ENCODE measurements around the gene SYP. TPM values are rescaled to one million over a fixed set of nuclear protein-coding genes. Genes with fewer than 3 reads are reported as not detected.

Gene SYP
- total and polyA plus RNA-seq, 12 donors = 6.8 to 147 (median 19.4) TPM

DNA sequence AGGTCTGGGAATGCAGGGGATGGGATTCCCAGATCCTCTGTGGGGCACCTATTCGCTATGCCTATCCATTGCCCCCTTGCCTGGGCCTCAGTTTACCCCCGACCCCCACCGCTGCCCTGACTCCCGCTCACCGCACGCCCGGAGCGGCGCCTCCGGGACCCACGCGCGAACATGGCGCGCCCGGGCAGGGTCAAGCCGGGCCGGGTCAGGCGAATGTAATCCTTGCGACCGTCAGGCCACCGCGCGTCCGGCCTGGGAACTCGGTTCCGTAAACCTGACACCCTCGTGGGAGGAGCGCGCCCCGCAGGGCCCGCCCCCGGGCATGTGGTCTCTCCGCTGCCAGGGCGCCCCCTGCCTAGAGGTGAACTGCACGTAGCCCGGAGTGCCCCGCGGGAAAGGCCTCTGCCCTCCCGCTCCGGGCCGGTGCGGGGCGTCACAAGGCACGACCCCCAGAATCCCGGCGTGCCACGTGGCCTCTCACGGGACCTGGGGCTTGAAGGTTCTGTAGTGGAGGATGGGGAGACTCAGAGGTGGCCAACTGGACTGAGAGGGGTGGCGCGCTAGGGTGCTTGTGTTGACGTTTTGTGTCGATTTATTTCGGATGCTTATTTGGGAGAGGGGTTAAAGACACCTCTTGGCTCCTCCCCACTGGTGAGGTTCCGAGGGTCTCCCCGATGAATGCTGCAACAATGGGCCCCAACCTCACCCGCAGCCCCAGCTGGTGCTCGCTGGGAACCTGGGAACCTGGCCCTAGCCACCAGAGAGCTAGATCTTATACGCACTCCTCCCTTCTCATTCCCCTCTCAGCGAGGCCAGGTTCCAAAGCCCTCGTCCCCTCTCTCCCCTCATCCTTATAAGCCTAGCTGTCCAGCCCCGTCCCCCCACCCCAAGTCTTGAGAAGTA lies 13.6 kb downstream of the SYP start, which contains the start of gene PRICKLE3:
Gene PRICKLE3, minus strand, starts transcription at position 249 of the 903 bp plus-strand sequence. Its CDS starts 76 bp downstream, at position 173.
- H3K27me3 ChIP-seq = no peaks in the 10 kb centered on the region
- TF ChIP-seq, protein P1, sequence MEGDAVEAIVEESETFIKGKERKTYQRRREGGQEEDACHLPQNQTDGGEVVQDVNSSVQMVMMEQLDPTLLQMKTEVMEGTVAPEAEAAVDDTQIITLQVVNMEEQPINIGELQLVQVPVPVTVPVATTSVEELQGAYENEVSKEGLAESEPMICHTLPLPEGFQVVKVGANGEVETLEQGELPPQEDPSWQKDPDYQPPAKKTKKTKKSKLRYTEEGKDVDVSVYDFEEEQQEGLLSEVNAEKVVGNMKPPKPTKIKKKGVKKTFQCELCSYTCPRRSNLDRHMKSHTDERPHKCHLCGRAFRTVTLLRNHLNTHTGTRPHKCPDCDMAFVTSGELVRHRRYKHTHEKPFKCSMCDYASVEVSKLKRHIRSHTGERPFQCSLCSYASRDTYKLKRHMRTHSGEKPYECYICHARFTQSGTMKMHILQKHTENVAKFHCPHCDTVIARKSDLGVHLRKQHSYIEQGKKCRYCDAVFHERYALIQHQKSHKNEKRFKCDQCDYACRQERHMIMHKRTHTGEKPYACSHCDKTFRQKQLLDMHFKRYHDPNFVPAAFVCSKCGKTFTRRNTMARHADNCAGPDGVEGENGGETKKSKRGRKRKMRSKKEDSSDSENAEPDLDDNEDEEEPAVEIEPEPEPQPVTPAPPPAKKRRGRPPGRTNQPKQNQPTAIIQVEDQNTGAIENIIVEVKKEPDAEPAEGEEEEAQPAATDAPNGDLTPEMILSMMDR (IDR thresholded peaks at IDR 0.05) = peak in 4 of 6 experiments; percentile 8 to 19 (median 12)
- peak in 1 of 2 donors; percentile 75 for TF ChIP-seq POLR2A (IDR thresholded peaks at IDR 0.05)
- intact Hi-C loops (cut with DNase I) = no loop called here
- H3K27ac ChIP-seq = peak within 1 kb of the TSS in 4 of 5 donors; percentile 56 to 91 (median 81)
- peak; percentile 80 to 89 (median 84) for DNase-seq
- H3K4me1 ChIP-seq (replicated peaks in 1 of 2) = no peaks in the 10 kb centered on the region
- 10 to 70% (median 46%) methylated on average over 8 to 62 of the region's 62 CpGs; no CpG with 5 or more reads in 1 of the 4 donors for WGBS, 4 donors
- peak within 1 kb of the TSS in 1 of 4 donors; percentile 58 for H3K4me3 ChIP-seq
- H3K9me3 ChIP-seq (replicated peaks in 1 of 3) = no peaks in the 10 kb centered on the region
- H3K36me3 ChIP-seq (replicated peaks in 1 of 2) = no peaks in the 10 kb centered on the region

DNA sequence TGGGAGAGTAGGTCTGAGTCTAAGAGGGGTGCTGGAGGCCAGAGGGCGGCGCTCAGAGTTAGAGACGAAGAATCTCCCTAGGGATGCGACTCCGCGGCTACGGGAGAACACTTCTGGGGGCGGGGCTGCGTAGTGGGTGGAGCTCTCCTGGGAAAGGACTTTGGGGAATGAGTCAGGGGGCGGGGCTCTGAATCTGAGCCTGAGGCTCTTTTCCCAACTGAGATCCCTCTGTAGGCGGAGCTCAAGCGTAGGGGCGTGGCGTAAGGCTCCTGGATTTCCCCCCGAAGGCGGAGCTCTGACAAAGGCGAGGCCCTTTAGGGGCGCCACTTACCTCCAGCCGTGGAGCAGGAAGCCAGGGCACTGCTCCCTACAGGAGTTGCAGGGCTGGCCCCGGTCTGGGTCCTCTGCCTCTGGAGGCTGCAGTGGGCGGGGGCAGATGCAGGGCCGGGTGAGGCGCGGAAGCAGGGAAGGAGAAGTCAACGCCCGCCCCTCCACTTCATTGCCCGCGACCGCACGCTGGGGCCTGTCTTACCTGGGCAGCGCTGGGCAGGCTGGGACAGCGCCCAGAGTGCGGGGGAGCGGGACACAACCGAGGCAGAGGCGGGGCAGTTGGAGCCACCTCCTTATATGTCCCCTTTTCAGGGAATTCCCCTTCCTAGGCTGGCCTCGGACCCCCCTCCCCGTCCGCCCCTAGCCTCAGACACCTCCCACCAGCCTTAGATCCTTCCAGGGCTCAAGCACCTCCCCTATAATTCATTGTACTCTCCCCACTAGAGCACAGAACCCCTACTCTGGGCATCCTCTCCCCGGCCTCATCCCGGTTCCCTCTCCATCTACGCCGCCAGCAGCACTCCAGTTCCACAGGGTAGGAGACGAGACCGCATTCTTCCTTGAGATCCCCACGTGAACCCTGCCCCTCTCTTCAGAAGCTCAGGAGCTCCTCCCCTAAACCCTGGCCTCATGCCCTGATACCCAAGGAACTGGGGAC lies 15.4 kb downstream of the SYP start:
- TF ChIP-seq POLR2A (IDR thresholded peaks at IDR 0.05) = peak; percentile 36 to 72
- TF ChIP-seq, protein P1 (IDR thresholded peaks at IDR 0.05) = no peak
- peak overlapping the region in 2 of 4 donors; percentile 16 to 58 for H3K4me3 ChIP-seq

DNA sequence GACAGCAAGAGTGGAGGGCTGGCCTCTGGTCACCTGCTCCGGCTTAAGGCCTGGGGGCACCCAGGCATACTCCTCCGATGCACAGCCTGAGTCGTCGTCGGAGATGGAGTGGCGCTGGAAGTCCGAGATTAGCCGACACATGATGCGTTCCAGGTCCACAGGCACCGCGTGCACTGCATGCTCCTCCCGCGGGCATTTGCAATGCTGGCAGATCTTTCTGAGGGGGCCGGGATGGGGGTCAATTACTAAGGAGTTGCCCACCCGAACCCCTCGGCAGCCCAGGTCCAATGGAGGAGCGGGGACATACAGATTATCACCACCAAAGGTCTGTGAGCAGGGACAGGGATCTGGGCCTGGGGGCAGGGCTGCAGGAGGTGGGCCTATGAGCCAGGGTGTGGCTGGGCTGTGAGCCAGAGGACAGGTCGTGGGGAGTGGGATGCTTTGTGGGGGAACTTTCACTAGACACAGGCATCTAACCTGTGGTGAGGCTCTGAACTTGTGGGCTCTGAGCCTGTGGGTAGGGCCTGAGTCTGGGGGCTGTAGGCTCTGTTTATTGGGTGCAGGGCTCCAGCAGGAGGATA lies 16.2 kb downstream of the SYP start:
- TF ChIP-seq, protein P1 (IDR thresholded peaks at IDR 0.05) = no peak
- TF ChIP-seq POLR2A (IDR thresholded peaks at IDR 0.05) = no peak
- WGBS, 4 donors = 81 to 83% (median 82%) methylated on average over 17 to 18 of the region's 18 CpGs; no CpG with 5 or more reads in 1 of the 4 donors
- H3K9me3 ChIP-seq (replicated peaks in 1 of 3) = no peaks in the 10 kb centered on the region
- intact Hi-C loops (cut with DNase I) = no loop called here
- peak in 1 of 7 donors; percentile 17 for DNase-seq
- no peaks in the 10 kb centered on the region for H3K36me3 ChIP-seq (replicated peaks in 1 of 2)
- H3K27ac ChIP-seq = peak overlapping the region in 1 of 5 donors; percentile 20
- H3K4me3 ChIP-seq = no peak overlapping the region
- no peaks in the 10 kb centered on the region for H3K27me3 ChIP-seq
- no peaks in the 10 kb centered on the region for H3K4me1 ChIP-seq (replicated peaks in 1 of 2)

More for the DNA sequence above, 15.4 kb downstream of the SYP start:
- peak overlapping the region in 3 of 5 donors; percentile 27 to 70 (median 59) for H3K27ac ChIP-seq
- no peaks in the 10 kb centered on the region for H3K27me3 ChIP-seq
- peak; percentile 91 to 97 (median 96) for DNase-seq
- intact Hi-C loops (cut with DNase I) = no loop called here
- H3K4me1 ChIP-seq (replicated peaks in 1 of 2) = no peaks in the 10 kb centered on the region
- no peaks in the 10 kb centered on the region for H3K36me3 ChIP-seq (replicated peaks in 1 of 2)
- 10 to 58% (median 29%) methylated on average over 13 to 46 of the region's 46 CpGs for WGBS, 4 donors
- H3K9me3 ChIP-seq (replicated peaks in 1 of 3) = no peaks in the 10 kb centered on the region
